Measurements from ENCODE around the gene EPN1.

GRCh38 chr19:55641426-55642152 is 33.4 kb upstream of the EPN1 start:
- TF ChIP-seq CTCF (IDR thresholded peaks at IDR 0.05) (no peak), POLR2A (IDR thresholded peaks at IDR 0.05) (peak; percentile 15), POLR2AphosphoS5 (IDR thresholded peaks at IDR 0.05) (no peak)

Data from transverse colon (tissue), 4 donors.